ENCODE measurements around the gene ARL8B. TPM values are rescaled to one million over a fixed set of nuclear protein-coding genes. Genes with fewer than 3 reads are reported as not detected.

ARL8B gene
- polyA plus RNA-seq, 1 donor from 2014 or later: 103 TPM

- Histone ChIP-seq H3K27ac (ENCODE audit: low read length) (no peak overlapping the region), H3K79me2 (replicated peaks; ENCODE audit: insufficient read depth, low read length) (peaks cover 17% of the 10 kb centered on the region), H4K20me1 (ENCODE audit: insufficient read depth) (no peaks in the 10 kb centered on the region), H3K9me3 (ENCODE audit: low read length) (no peaks in the 10 kb centered on the region), H3F3A (ENCODE audit: insufficient read depth, low read length, poor library complexity, severe bottlenecking) (no peaks in the 10 kb centered on the region), H3K4me3 (ENCODE audit: low read length) (no peak overlapping the region), H3K27me3 (ENCODE audit: insufficient read depth, low read depth, low read length) (no peaks in the 10 kb centered on the region), H3K9me2 (ENCODE audit: insufficient read depth, low read length) (no peaks in the 10 kb centered on the region), H3K9ac (ENCODE audit: low read length) (no peak overlapping the region), H3K4me2 (ENCODE audit: low read length) (no peak overlapping the region), H3K36me3 (ENCODE audit: insufficient read depth, low read length) (no peaks in the 10 kb centered on the region), H2AFZ (ENCODE audit: low read depth, low read length) (no peak overlapping the region)
- no peak for TF ChIP-seq TAF1 (IDR thresholded peaks at IDR 0.05; ENCODE audit: low read depth)
- no peak for TF ChIP-seq POLR2AphosphoS5 (IDR thresholded peaks at IDR 0.05)
- no peak for TF ChIP-seq MXI1 (conservative IDR thresholded peaks at IDR 0.05; ENCODE audit: poor library complexity, severe bottlenecking)
- no peak for TF ChIP-seq RAD21 (conservative IDR thresholded peaks at IDR 0.05)
- no peak for TF ChIP-seq REST (IDR thresholded peaks at IDR 0.05; ENCODE audit: borderline replicate concordance)
- no peak for TF ChIP-seq SMC3 (conservative IDR thresholded peaks at IDR 0.05; ENCODE audit: poor library complexity)
- TF ChIP-seq EP300 (conservative IDR thresholded peaks at IDR 0.05; ENCODE audit: poor library complexity, severe bottlenecking): no peak
Observed at GRCh38 chr3:5168110-5168509, 46.0 kb downstream of the ARL8B start.

DNA sequence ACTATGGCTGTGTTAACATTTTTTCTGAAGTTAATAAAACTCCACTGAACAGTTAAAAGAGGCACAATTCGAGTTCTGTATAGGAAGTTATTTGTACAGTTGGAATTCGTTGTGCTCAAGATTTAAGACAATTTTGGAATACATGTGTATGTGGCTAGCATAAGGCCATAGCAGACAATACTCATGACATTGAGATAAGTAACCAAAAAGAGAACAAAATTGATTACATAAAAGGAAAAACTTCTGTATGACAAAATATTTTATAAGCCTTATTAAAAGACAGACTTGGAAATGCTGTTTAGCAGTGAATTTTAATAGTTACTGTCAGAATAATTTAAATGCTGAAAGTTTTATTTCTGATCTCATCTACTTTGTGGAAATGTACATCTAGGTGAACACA is 47.7 kb downstream of the ARL8B start:
- no peak overlapping the region for H3K4me3 ChIP-seq (ENCODE audit: low read length)
- no peak overlapping the region for H2AFZ ChIP-seq (ENCODE audit: low read depth, low read length)
- no peak overlapping the region for H3K4me2 ChIP-seq (ENCODE audit: low read length)
- H3K9ac ChIP-seq (ENCODE audit: low read length): no peak overlapping the region
- no peaks in the 10 kb centered on the region for H3K27me3 ChIP-seq (ENCODE audit: insufficient read depth, low read depth, low read length)
- H4K20me1 ChIP-seq (ENCODE audit: insufficient read depth): no peaks in the 10 kb centered on the region
- no peaks in the 10 kb centered on the region for H3K9me2 ChIP-seq (ENCODE audit: insufficient read depth, low read length)
- no peaks in the 10 kb centered on the region for H3F3A ChIP-seq (ENCODE audit: insufficient read depth, low read length, poor library complexity, severe bottlenecking)
- no peaks in the 10 kb centered on the region for H3K9me3 ChIP-seq (ENCODE audit: low read length)
- peaks cover 7% of the 10 kb centered on the region for H3K79me2 ChIP-seq (replicated peaks; ENCODE audit: insufficient read depth, low read length)
- H3K36me3 ChIP-seq (ENCODE audit: insufficient read depth, low read length): no peaks in the 10 kb centered on the region
- TF ChIP-seq MXI1 (conservative IDR thresholded peaks at IDR 0.05; ENCODE audit: poor library complexity, severe bottlenecking) (no peak), SMC3 (conservative IDR thresholded peaks at IDR 0.05; ENCODE audit: poor library complexity) (no peak), TAF1 (IDR thresholded peaks at IDR 0.05; ENCODE audit: low read depth) (no peak), EP300 (conservative IDR thresholded peaks at IDR 0.05; ENCODE audit: poor library complexity, severe bottlenecking) (no peak), POLR2AphosphoS5 (IDR thresholded peaks at IDR 0.05) (no peak), EZH2 (IDR thresholded peaks at IDR 0.05; ENCODE audit: borderline replicate concordance, insufficient read depth, low read length, poor library complexity, severe bottlenecking) (no peak), REST (IDR thresholded peaks at IDR 0.05; ENCODE audit: borderline replicate concordance) (no peak), RAD21 (conservative IDR thresholded peaks at IDR 0.05) (no peak)
- TF ChIP-seq, protein P1, sequence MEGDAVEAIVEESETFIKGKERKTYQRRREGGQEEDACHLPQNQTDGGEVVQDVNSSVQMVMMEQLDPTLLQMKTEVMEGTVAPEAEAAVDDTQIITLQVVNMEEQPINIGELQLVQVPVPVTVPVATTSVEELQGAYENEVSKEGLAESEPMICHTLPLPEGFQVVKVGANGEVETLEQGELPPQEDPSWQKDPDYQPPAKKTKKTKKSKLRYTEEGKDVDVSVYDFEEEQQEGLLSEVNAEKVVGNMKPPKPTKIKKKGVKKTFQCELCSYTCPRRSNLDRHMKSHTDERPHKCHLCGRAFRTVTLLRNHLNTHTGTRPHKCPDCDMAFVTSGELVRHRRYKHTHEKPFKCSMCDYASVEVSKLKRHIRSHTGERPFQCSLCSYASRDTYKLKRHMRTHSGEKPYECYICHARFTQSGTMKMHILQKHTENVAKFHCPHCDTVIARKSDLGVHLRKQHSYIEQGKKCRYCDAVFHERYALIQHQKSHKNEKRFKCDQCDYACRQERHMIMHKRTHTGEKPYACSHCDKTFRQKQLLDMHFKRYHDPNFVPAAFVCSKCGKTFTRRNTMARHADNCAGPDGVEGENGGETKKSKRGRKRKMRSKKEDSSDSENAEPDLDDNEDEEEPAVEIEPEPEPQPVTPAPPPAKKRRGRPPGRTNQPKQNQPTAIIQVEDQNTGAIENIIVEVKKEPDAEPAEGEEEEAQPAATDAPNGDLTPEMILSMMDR (IDR thresholded peaks at IDR 0.05; ENCODE audit: poor library complexity, severe bottlenecking): no peak
- no peak overlapping the region for H3K27ac ChIP-seq (ENCODE audit: low read length)

Measured in neural cell (in vitro differentiated cells).